Fibroblast of lung (primary cell): ENCODE data around the gene ATOH8. TPM values are rescaled to one million over a fixed set of nuclear protein-coding genes. Genes with fewer than 3 reads are reported as not detected.

ENCODE experiments used
- DNase-seq, 2 donors: peaks; one replicate each; pipeline versions ENCODE4 v3.0.0 to v3.0.0-alpha.2; 2010; ENCODE audit warnings: low read depth in 2 of 2
- H2AFZ ChIP-seq: 2 replicates; pipeline ENCODE4 v1.5.1; 2012; ENCODE audit warnings: low read length, control low read depth, inconsistent platforms
- H3K27ac ChIP-seq: 2 replicates; pipeline ENCODE4 v1.5.1; 2011; ENCODE audit warnings: low read length, control low read depth; ENCODE audit not compliant: insufficient read depth
- H3K27me3 ChIP-seq: 2 replicates; pipeline ENCODE4 v1.5.1; 2011; ENCODE audit warnings: mild to moderate bottlenecking, low read length; ENCODE audit not compliant: control insufficient read depth, insufficient read depth
- H3K36me3 ChIP-seq: 2 replicates; pipeline ENCODE4 v1.5.1; 2011; ENCODE audit warnings: low read length; ENCODE audit not compliant: control insufficient read depth, insufficient read depth
- H3K4me1 ChIP-seq: 2 replicates; pipeline ENCODE4 v1.5.1; 2011; ENCODE audit warnings: low read length; ENCODE audit not compliant: control insufficient read depth, insufficient read depth; ENCODE audit errors: extremely low read depth
- H3K4me2 ChIP-seq: 2 replicates; pipeline ENCODE4 v1.5.1; 2011; ENCODE audit warnings: low read length, control low read depth; ENCODE audit not compliant: insufficient read depth; ENCODE audit errors: extremely low read depth
- H3K4me3 ChIP-seq, 4 experiments: fragments of 200-600 bp in 1 of 4; sonication (generic) in 1 of 4; replicated peaks in 1 of 4; 2 replicates each; pipeline ENCODE4 v1.5.1; 2011 to 2016; ENCODE audit warnings: low read length in 4 of 4, low read depth in 3 of 4, mild to moderate bottlenecking in 3 of 4, control low read depth in 2 of 4, inconsistent platforms in 1 of 4, mixed read lengths in 1 of 4; ENCODE audit not compliant: insufficient read depth in 1 of 4; ENCODE audit errors: control extremely low read depth in 1 of 4
- H3K79me2 ChIP-seq: 2 replicates; pipeline ENCODE4 v1.5.1; 2012; ENCODE audit warnings: mild to moderate bottlenecking, low read length, inconsistent platforms; ENCODE audit not compliant: control insufficient read depth, insufficient read depth
- H3K9ac ChIP-seq: 2 replicates; pipeline ENCODE4 v1.5.1; 2011; ENCODE audit warnings: mild to moderate bottlenecking, low read length, control low read depth; ENCODE audit not compliant: insufficient read depth
- H3K9me3 ChIP-seq: 2 replicates; pipeline ENCODE4 v1.5.1; 2012; ENCODE audit warnings: low read depth, low read length; ENCODE audit not compliant: control insufficient read depth, insufficient read depth
- H4K20me1 ChIP-seq: 2 replicates; pipeline ENCODE4 v1.5.1; 2011; ENCODE audit warnings: low read length; ENCODE audit not compliant: control insufficient read depth, insufficient read depth; ENCODE audit errors: extremely low read depth
- CTCF ChIP-seq, 2 donors: IDR thresholded peaks in 1 of 2; conservative IDR thresholded peaks in 1 of 2; 1 replicate in 1 of 2; 2 replicates in 1 of 2; pipeline ENCODE4 v1.5.1; 2011 to 2012; ENCODE audit warnings: low read length in 2 of 2, control low read depth in 1 of 2, inconsistent platforms in 1 of 2, low read depth in 1 of 2, mild to moderate bottlenecking in 1 of 2
- EZH2 ChIP-seq: IDR thresholded peaks from 2 replicates; pipeline ENCODE4 v1.5.1; 2012; ENCODE audit warnings: low read length, control low read depth, mild to moderate bottlenecking; ENCODE audit errors: missing control alignments
- polyA minus RNA-seq: library from RNA; depleted of rRNA, polyadenylated mRNA; stranded (reverse); fragments of >200 nt; gene quantifications from 2 replicates; pipeline ENCODE4 v1.2.3, GENCODE V29; 2011; ENCODE audit warnings: low replicate concordance
- polyA plus RNA-seq, 2 donors: library from polyadenylated mRNA; depleted of rRNA in 1 of 2; stranded (reverse) in 1 of 2; unstranded in 1 of 2; fragments of >200 nt; gene quantifications; 2 replicates each; pipeline ENCODE4 v1.2.1, GENCODE V29; 2011 to 2012; ENCODE audit warnings: missing spikeins in 1 of 2
- total RNA-seq: library from RNA; depleted of rRNA; stranded (reverse); fragments of >200 nt; gene quantifications from 2 replicates; pipeline ENCODE4 v1.2.1, GENCODE V29; 2014

Gene ATOH8
- 19.0 and 19.2 TPM in 2 replicates for total RNA-seq
- 5.6 and 7.1 TPM in 2 replicates for polyA plus RNA-seq
- polyA plus RNA-seq (2012), result 11.7 and 17.4 TPM in 2 replicates
- 12.8 and 15.6 TPM in 2 replicates for polyA minus RNA-seq

GRCh38 chr2:85753525-85754312, at the start of gene ATOH8:
TSS of gene ATOH8 (plus strand) at chr2:85753991. CDS start at chr2:85754190, 199 bp downstream.
- DNase-seq, result peak; percentile 72 to 80
- H2AFZ ChIP-seq, result no peak within 1 kb of the TSS
- H4K20me1 ChIP-seq, result no peaks in the 10 kb centered on the region
- H3K27ac ChIP-seq, result peak within 1 kb of the TSS; percentile 85
- no peak for TF ChIP-seq EZH2
- TF ChIP-seq CTCF (conservative IDR thresholded peaks at IDR 0.05 in 1 of 2, IDR thresholded peaks at IDR 0.05 in 1 of 2; ENCODE audit: low read depth in 1 of 2, low read length in 2 of 2), result no peak
- peak within 1 kb of the TSS; percentile 89 for H3K4me2 ChIP-seq
- H3K9ac ChIP-seq, result peak within 1 kb of the TSS; percentile 94
- peaks cover 20% of the 10 kb centered on the region for H3K4me1 ChIP-seq
- no peaks in the 10 kb centered on the region for H3K9me3 ChIP-seq
- peaks cover 37% of the 10 kb centered on the region for H3K79me2 ChIP-seq
- no peaks in the 10 kb centered on the region for H3K27me3 ChIP-seq
- H3K4me3 ChIP-seq, result peak within 1 kb of the TSS; percentile 83 to 96 (median 94)
- peaks cover 3% of the 10 kb centered on the region for H3K36me3 ChIP-seq

GRCh38 chr2:85704038-85704437, 49.8 kb upstream of the ATOH8 start:
- no peaks in the 10 kb centered on the region for H3K36me3 ChIP-seq
- H2AFZ ChIP-seq, result no peak overlapping the region
- H4K20me1 ChIP-seq, result no peaks in the 10 kb centered on the region
- peak in 1 of 2 donors; percentile 54 for DNase-seq
- H3K9me3 ChIP-seq, result no peaks in the 10 kb centered on the region
- H3K4me3 ChIP-seq, result no peak overlapping the region
- H3K27me3 ChIP-seq, result no peaks in the 10 kb centered on the region
- H3K79me2 ChIP-seq, result no peaks in the 10 kb centered on the region
- H3K9ac ChIP-seq, result no peak overlapping the region
- H3K4me2 ChIP-seq, result no peak overlapping the region
- TF ChIP-seq EZH2, result no peak
- TF ChIP-seq CTCF (conservative IDR thresholded peaks at IDR 0.05 in 1 of 2, IDR thresholded peaks at IDR 0.05 in 1 of 2; ENCODE audit: low read depth in 1 of 2, low read length in 2 of 2), result no peak
- no peak overlapping the region for H3K27ac ChIP-seq
- peaks cover 15% of the 10 kb centered on the region for H3K4me1 ChIP-seq

GRCh38 chr2:85704800-85705679, 48.8 kb upstream of the ATOH8 start:
- no peaks in the 10 kb centered on the region for H3K36me3 ChIP-seq
- no peak overlapping the region for H3K4me3 ChIP-seq
- no peak overlapping the region for H3K4me2 ChIP-seq
- peaks cover 15% of the 10 kb centered on the region for H3K4me1 ChIP-seq
- DNase-seq, result peak; percentile 40 to 56
- TF ChIP-seq CTCF (conservative IDR thresholded peaks at IDR 0.05 in 1 of 2, IDR thresholded peaks at IDR 0.05 in 1 of 2; ENCODE audit: low read depth in 1 of 2, low read length in 2 of 2), result no peak
- no peak for TF ChIP-seq EZH2
- no peak overlapping the region for H3K9ac ChIP-seq
- no peaks in the 10 kb centered on the region for H4K20me1 ChIP-seq
- H3K9me3 ChIP-seq, result no peaks in the 10 kb centered on the region
- no peaks in the 10 kb centered on the region for H3K79me2 ChIP-seq
- H2AFZ ChIP-seq, result no peak overlapping the region
- peak overlapping the region; percentile 1 for H3K27ac ChIP-seq
- no peaks in the 10 kb centered on the region for H3K27me3 ChIP-seq
